ENCODE data around the gene TOM1.

GRCh38 chr22:35328472-35328885 is 28.8 kb downstream of the TOM1 start:
- TF ChIP-seq CTCF (IDR thresholded peaks at IDR 0.05 in 8 of 11, conservative IDR thresholded peaks at IDR 0.05 in 3 of 11) (no peak), POLR2AphosphoS5 (IDR thresholded peaks at IDR 0.05) (peak; percentile 73 to 87 (median 79)), POLR2A (IDR thresholded peaks at IDR 0.05) (no peak)
